Kidney (tissue), 14 donors: ENCODE data around the gene SRP9. TPM values are rescaled to one million over a fixed set of nuclear protein-coding genes. Genes with fewer than 3 reads are reported as not detected.
"Not testable (repeated sequence)": the region's sequence is repeated elsewhere in the genome, so short reads cannot be mapped to it uniquely, and the experiment has no call there.

Experiments
- DNase-seq, 5 donors: peaks; one replicate each; pipeline ENCODE4 v3.0.0-alpha.2; 2013 to 2020
- FAIRE-seq: peaks from 2 replicates; lab custom pipeline; 2012; peaks lifted over from hg19 to GRCh38; lab: Jason Lieb, UNC
- H3K27ac ChIP-seq, 2 donors: one replicate each; pipeline ENCODE4 v1.7.0; 2013; ENCODE audit warnings: low read depth in 2 of 2, low read length in 2 of 2, inconsistent platforms in 1 of 2
- H3K27me3 ChIP-seq: one replicate; pipeline ENCODE4 v1.7.1; 2013; ENCODE audit warnings: low read length, inconsistent platforms; ENCODE audit not compliant: control insufficient read depth, insufficient read depth
- H3K36me3 ChIP-seq, 3 donors: one replicate each; pipeline versions ENCODE4 v1.7.0 to v1.7.1; 2013; ENCODE audit warnings: low read length in 3 of 3, control low read depth in 1 of 3, inconsistent platforms in 1 of 3; ENCODE audit not compliant: insufficient read depth in 3 of 3, control insufficient read depth in 2 of 3
- H3K4me1 ChIP-seq, 3 donors: one replicate each; pipeline versions ENCODE4 v1.7.0 to v1.7.1; 2013; ENCODE audit warnings: low read length in 3 of 3, inconsistent platforms in 1 of 3, low read depth in 1 of 3; ENCODE audit not compliant: control insufficient read depth in 2 of 3, insufficient read depth in 2 of 3
- H3K4me3 ChIP-seq, 3 donors: one replicate each; pipeline versions ENCODE4 v1.7.0 to v1.8.1; 2013; ENCODE audit warnings: low read length in 3 of 3, control low read depth in 1 of 3, inconsistent platforms in 1 of 3
- H3K9ac ChIP-seq, 3 donors: one replicate each; pipeline versions ENCODE4 v1.7.0 to v1.7.1; 2013; ENCODE audit warnings: low read length in 3 of 3, control low read depth in 1 of 3, inconsistent platforms in 1 of 3
- H3K9me3 ChIP-seq, 3 donors: one replicate each; pipeline versions ENCODE4 v1.7.0 to v1.7.1; 2013; ENCODE audit warnings: low read length in 3 of 3, control low read depth in 1 of 3, inconsistent platforms in 1 of 3; ENCODE audit not compliant: control insufficient read depth in 2 of 3, insufficient read depth in 1 of 3
- intact Hi-C: fragments of 100-400 bp; cut with DNase I; formaldehyde crosslinking; loops from one replicate; pipeline ENCODE4 v1.11.1; 2022
- polyA plus RNA-seq: library from polyadenylated mRNA; stranded (reverse); fragments of 350-450 nt; fragmentation: Illumina TruSeq; extraction: RNeasy Lipid Tissue Mini Kit (QIAGEN cat#74804); gene quantifications from one replicate; pipeline ENCODE4 v1.2.3, GENCODE V29; 2014; ENCODE audit warnings: low read depth, low replicate concordance; ENCODE audit not compliant: insufficient read depth
- total RNA-seq: library from RNA; stranded (reverse); fragmentation: NEBNext Ultra II Directional; extraction: Animal tissue kit (Norgen Biotek cat#: 25700); gene quantifications from one replicate; pipeline ENCODE4 v1.2.1, GENCODE V29; 2021
- TF ChIP-seq, protein P1 (sequence below): IDR thresholded peaks from 3 replicates; pipeline ENCODE4 v1.5.1; 2012; ENCODE audit warnings: mild to moderate bottlenecking, moderate library complexity, borderline replicate concordance; ENCODE audit not compliant: insufficient read depth; ENCODE audit errors: extremely low read depth
- donor health status: control.
- donor health status: control.
- donor health status: control.
- donor health status: control.
- donor health status: control.
- donor health status: DM: yes; HTN: yes; CAD: no.
- donor health status: Normal renal cell carcinoma (clear cell type).

Gene SRP9
- total and polyA plus RNA-seq, 2 donors from 2014 or later = 199 to 307 TPM

DNA sequence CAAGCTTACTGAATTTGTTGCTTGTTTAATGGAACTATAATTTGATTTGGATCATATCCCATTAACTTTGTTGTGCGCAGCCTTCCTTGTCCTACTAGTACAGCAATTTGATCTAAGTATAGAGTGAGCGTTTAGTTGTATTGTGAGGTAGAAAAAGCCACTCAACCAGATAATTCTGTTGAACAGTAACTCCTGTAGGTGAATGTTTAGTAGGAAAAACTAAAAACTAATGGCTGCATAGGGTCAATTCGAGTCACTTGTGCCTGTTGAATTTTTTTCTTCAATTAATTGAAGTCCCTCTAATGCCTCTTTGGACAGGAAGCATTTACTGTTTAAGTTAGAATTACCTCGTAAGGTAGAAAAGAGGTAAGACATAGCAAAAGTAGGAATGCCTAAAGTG is 17.3 kb downstream of the SRP9 start:
- Histone ChIP-seq H3K27me3 (no peaks in the 10 kb centered on the region), H3K4me1 (no peaks in the 10 kb centered on the region), H3K36me3 (peaks cover 2 to 8% (median 6%) of the 10 kb centered on the region in 3 donors), H3K4me3 (no peak overlapping the region), H3K9me3 (peaks cover 0 to 10% (median 1%) of the 10 kb centered on the region in 3 donors), H3K9ac (no peak overlapping the region), H3K27ac (no peak overlapping the region)
- TF ChIP-seq, protein P1, sequence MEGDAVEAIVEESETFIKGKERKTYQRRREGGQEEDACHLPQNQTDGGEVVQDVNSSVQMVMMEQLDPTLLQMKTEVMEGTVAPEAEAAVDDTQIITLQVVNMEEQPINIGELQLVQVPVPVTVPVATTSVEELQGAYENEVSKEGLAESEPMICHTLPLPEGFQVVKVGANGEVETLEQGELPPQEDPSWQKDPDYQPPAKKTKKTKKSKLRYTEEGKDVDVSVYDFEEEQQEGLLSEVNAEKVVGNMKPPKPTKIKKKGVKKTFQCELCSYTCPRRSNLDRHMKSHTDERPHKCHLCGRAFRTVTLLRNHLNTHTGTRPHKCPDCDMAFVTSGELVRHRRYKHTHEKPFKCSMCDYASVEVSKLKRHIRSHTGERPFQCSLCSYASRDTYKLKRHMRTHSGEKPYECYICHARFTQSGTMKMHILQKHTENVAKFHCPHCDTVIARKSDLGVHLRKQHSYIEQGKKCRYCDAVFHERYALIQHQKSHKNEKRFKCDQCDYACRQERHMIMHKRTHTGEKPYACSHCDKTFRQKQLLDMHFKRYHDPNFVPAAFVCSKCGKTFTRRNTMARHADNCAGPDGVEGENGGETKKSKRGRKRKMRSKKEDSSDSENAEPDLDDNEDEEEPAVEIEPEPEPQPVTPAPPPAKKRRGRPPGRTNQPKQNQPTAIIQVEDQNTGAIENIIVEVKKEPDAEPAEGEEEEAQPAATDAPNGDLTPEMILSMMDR = no peak
- no peak for DNase-seq
- no peak for FAIRE-seq
- intact Hi-C loops = no loop called here

DNA sequence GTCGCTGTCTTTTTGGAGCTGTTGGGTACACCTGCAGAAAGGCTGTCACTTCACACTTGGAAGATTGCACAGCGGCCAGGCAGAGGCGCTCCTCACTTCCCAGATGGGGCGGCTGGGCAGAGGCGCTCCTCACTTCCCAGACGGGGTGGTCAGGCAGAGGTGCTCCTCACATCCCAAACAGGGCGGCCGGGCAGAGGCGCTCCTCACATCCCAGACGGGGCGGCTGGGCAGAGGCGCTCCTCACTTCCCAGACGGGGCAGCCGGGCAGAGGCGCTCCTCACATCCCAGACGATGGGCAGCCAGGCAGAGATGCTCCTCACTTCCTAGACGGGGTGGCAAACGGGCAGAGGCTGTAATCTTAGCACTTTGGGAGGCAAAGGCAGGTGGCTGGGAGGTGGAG is 18.5 kb downstream of the SRP9 start:
- DNase-seq, H3K36me3 ChIP-seq, intact Hi-C loops: not testable (repeated sequence)

DNA sequence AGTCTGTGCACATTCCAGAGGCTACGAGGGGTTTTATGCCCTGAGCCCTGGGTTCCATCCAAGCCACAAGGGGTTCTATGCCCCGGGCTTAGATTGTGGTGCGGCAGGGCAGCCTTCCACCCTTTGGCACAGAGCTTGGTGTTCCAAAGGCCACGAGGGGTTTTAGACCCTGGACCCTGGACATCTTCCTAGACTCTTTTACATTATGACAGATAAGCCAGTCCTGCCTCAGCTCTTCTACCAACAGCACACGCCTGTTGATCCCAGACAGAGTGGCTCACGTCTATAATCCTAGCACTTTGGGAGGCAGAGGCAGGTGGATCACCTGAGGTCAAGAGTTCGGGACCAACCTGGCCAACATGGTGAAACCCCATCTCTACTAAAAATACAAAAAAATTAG is 23.5 kb downstream of the SRP9 start:
- H3K36me3 ChIP-seq, H3K4me3 ChIP-seq, intact Hi-C loops, H3K4me1 ChIP-seq, DNase-seq, H3K27me3 ChIP-seq, H3K9me3 ChIP-seq, H3K27ac ChIP-seq, H3K9ac ChIP-seq, FAIRE-seq: not testable (repeated sequence)

More for the DNA sequence above, 18.5 kb downstream of the SRP9 start:
- not testable (repeated sequence) for H3K9ac ChIP-seq, H3K27ac ChIP-seq, H3K27me3 ChIP-seq, FAIRE-seq, H3K4me1 ChIP-seq, H3K4me3 ChIP-seq
- H3K9me3 ChIP-seq = peaks cover 0 to 10% (median 1%) of the 10 kb centered on the region in 3 donors

DNA sequence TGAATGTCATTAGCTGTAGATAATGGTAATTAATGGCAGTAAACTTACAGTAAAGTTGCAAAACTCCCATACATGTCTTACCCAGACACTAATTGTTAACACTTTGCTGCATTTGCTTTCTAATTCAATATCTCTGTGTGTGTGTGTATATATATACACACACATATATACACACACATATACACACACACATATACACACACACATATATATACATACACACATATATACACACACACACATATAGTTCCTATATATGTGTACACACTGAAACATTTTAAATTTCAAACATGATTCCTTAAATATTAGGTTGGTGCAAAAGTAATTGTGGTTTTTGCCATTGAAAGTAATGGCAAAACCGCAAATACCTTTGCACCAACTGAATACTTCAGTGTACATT is 28.6 kb downstream of the SRP9 start:
- TF ChIP-seq, protein P1 = no peak
- Histone ChIP-seq H3K4me1 (peaks cover 0 to 2% (median under 1%) of the 10 kb centered on the region in 3 donors), H3K9ac (no peak overlapping the region), H3K4me3 (no peak overlapping the region), H3K27ac (no peak overlapping the region), H3K9me3 (no peaks in the 10 kb centered on the region), H3K27me3 (no peaks in the 10 kb centered on the region), H3K36me3 (no peaks in the 10 kb centered on the region)
- intact Hi-C loops = no loop called here
- FAIRE-seq (no peak), DNase-seq (no peak)

DNA sequence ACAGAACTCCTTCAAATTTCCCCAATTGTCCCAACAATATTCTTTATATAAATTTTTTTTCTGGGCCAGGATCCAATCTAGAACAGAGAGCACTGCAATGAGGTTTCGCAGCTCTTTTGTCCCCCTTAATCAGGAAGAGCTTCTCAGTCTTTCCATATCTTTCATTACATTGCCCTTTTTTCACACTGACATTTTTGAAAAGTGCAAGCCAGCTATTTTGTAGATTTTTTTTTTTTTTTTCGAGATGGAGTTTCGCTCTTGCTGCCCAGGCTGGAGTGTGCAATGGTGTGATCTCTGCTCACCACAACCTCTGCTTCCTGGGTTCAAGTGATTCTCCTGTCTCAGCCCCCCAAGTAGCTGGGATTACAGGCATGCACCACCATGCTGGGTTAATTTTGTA is 29.1 kb downstream of the SRP9 start:
- H3K9ac ChIP-seq, intact Hi-C loops, H3K4me3 ChIP-seq, DNase-seq, FAIRE-seq, H3K27me3 ChIP-seq, H3K9me3 ChIP-seq, H3K36me3 ChIP-seq, H3K27ac ChIP-seq, H3K4me1 ChIP-seq: not testable (repeated sequence)
